NB4 (cell line): Measurements from ENCODE around the gene PLEKHA6.

Experiments
- DNase-seq: peaks from one replicate; pipeline ENCODE4 v3.0.0; 2010; ENCODE audit warnings: low read depth
- H3K4me3 ChIP-seq: one replicate; pipeline ENCODE4 v1.5.1; 2011; ENCODE audit warnings: mild to moderate bottlenecking, low read depth, low read length, moderate library complexity
- CTCF ChIP-seq: IDR thresholded peaks from one replicate; pipeline ENCODE4 v1.5.1; 2012; ENCODE audit warnings: low read depth, low read length
- MAX ChIP-seq: IDR thresholded peaks from 2 replicates; pipeline ENCODE4 v1.6.1; 2011; ENCODE audit warnings: low read depth, low read length
- MYC ChIP-seq: IDR thresholded peaks from 2 replicates; pipeline ENCODE4 v1.6.1; 2011; ENCODE audit warnings: low read depth, low read length
- POLR2A ChIP-seq: IDR thresholded peaks from 2 replicates; pipeline ENCODE4 v1.6.1; 2011; ENCODE audit warnings: mild to moderate bottlenecking; ENCODE audit not compliant: insufficient read length; ENCODE audit errors: extremely low read depth

The PLEKHA6 gene

GRCh38 chr1:204400882-204401510, 41.3 kb upstream of the PLEKHA6 start:
- DNase-seq: no peak
- no peak for TF ChIP-seq POLR2A
- TF ChIP-seq MAX: no peak
- TF ChIP-seq CTCF: no peak
- TF ChIP-seq MYC: no peak

GRCh38 chr1:204398197-204399125, 38.7 kb upstream of the PLEKHA6 start:
- TF ChIP-seq CTCF (peak; percentile 81), MYC (no peak), MAX (peak; percentile 15; the same call in 1 of the 2 replicates)
- no peak overlapping the region for H3K4me3 ChIP-seq
- peak; percentile 77 for DNase-seq

More at GRCh38 chr1:204400882-204401510, 41.3 kb upstream of the PLEKHA6 start:
- H3K4me3 ChIP-seq: no peak overlapping the region

- H3K4me3 ChIP-seq: no peak overlapping the region
- TF ChIP-seq CTCF: no peak
- DNase-seq: no peak
Measured at GRCh38 chr1:204396015-204396583, 36.4 kb upstream of the PLEKHA6 start.

GRCh38 chr1:204391629-204392028, 31.9 kb upstream of the PLEKHA6 start:
- TF ChIP-seq CTCF (no peak), MAX (no peak), POLR2A (no peak), MYC (no peak)
- DNase-seq: no peak

GRCh38 chr1:204390751-204391466, 31.2 kb upstream of the PLEKHA6 start:
- DNase-seq: no peak
- H3K4me3 ChIP-seq: no peak overlapping the region
- TF ChIP-seq CTCF: no peak

More at GRCh38 chr1:204391629-204392028, 31.9 kb upstream of the PLEKHA6 start:
- no peak overlapping the region for H3K4me3 ChIP-seq
